ENCODE data around the gene RSPH1. TPM values are rescaled to one million over a fixed set of nuclear protein-coding genes. Genes with fewer than 3 reads are reported as not detected.

Gene RSPH1
- total RNA-seq, 1 donor from 2014 or later, result not detected

DNA sequence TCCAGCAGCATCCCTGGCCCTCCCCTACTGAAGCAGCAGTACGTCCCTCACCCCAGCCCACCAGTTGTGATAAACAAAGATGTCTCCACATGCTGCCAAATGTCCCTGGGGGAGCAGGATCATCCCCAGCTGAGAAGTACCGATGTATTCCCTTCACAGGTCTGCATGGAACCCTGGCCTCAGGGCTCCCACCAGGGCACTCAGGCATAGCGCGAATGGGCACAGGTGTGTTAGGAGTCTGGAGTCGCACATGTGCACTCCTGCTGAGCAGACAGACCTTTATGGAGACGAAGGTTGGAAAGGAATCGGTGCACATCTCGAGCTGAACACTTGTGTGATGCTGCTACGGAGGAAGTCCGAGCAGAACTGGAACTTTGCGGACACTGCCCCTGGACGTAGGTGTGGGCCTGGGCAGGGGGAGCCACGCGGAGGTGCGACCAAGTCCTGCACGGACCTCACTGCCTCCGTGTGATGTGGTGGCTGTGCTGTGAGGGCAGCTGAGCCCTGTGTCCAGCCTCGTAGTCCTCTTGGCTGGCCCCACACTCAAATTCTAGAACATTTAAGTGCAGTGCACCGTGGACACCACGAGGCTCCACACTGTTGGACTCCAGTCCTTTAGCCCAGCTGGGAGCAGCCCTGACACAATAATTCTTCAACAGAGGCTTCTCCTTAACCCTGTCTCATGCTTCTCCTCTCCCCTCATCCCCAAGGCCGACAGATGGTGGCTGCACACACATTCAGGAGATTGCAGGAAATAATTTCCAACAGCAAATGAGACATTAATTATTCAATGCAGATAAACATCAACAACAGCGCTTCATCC is 43.4 kb downstream of the RSPH1 start:
- intact Hi-C loops (cut with micrococcal nuclease), result no loop called here

DNA sequence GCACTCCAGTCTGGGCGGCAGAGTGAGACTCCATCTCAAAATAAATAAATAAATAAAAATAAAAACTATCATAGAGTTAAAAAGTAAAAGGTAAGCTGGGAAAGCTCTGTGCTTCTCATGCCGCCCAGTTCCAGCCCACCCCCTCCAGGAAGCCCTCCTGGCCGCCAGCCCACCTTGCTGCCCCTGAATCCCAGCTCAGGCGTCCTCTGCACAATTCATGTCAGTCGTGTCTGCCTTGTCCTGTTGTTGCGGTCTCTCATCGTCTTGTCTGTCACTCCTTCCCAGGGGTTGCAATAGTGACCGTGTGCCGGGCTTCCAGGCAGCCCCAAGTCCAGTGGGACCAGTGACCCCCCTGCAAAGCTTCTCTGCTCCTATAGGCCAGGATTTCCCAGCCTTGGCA is 44.1 kb downstream of the RSPH1 start:
- intact Hi-C loops (cut with micrococcal nuclease), result loop anchor here (2.0 kb wide), 2 partner anchors 37 to 71 kb away; no protein-coding TSS in a partner anchor

DNA sequence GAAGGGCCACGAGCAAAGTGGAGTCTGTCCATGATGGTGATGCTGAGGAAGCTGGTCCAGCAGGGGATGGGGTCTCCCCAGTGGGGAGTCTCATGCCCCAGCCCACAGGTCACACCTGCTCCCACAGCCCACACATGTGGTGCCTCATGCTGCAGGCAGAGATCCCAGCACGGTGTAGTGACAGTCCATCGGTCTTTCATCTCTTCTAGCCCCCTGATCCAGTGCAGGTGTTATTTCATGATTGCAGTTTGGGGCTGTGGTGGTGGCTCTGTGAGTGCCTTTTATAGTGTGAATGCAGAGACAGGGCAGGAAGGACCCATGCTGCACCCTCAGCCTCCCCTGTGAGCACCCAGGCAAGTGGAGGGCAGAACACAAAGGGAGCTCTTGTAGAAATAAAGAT is 47.3 kb downstream of the RSPH1 start:
- intact Hi-C loops (cut with micrococcal nuclease), result no loop called here

DNA sequence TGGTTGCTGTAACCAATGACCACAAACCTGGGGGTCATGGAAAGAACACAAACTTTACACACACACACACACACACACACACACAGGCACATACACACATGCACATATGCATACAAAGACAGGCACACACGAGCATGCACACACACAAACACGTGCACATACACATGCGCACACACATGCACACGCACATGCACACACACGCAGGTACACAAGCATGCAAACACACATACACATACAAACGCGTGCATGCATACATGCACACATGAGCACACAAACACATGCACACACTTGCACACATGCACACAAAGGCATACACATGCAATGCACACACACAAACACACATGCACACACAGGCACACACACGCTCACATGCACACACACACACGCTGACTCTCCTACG is 48.3 kb downstream of the RSPH1 start:
- intact Hi-C loops (cut with micrococcal nuclease), result no loop called here

DNA sequence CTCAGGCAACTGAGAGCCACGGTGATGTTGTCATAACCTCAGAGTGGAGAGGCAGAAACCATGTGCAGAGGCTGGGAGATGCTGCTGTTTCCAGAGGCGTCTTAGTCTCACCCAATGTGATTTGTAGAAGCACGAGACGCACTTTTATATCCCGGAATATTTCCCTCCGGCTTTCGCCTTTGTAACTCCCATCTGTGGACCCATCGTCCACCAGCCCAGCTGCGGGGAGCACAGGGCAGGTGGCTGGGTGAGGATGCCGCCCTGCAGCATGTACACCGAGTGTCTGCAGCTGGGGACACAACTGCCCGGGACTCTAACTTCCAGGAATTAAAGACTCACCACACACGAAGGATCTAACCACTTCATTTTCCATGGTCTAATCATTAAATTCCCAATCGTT is 48.8 kb downstream of the RSPH1 start:
- intact Hi-C loops (cut with micrococcal nuclease), result no loop called here

DNA sequence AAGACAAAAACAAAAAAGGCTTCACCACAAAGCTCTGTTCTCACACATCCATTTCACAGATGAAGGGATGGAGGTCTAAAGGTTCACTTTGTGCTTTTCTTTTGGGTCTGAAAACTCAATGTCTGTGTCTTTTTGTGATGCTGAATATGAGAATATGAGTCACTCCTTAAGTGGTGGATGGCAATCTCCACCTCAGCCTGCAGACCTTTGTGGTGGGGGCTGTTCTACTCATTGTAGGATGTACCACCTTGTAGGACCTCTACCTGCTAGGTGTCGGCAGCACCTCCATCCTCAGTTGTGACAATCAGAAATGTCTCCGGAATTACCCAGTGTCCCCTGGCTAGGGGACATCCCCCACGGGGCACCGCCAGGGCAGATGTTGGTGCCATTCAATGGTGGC is 49.5 kb downstream of the RSPH1 start:
- intact Hi-C loops (cut with micrococcal nuclease), result no loop called here

DNA sequence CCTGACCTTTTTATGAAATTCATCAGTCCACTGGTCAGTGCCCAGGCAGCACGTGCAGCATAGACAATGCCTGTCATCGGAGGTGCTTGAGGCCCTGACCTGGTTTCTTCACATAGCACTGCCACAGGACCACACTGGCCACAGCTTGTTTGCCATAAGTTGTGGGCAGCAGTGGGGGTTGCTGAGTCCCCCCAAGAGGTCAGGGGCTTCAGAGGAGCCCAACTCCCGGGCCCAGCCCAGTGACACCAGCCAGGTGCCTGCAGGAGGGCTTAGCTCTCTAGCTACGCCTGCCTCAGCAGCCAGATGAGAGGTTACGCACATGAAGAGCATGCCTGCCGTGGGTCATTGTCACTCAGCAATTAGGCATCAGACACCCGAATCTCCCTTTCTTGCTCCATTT is 50.7 kb downstream of the RSPH1 start:
- intact Hi-C loops (cut with micrococcal nuclease), result no loop called here

DNA sequence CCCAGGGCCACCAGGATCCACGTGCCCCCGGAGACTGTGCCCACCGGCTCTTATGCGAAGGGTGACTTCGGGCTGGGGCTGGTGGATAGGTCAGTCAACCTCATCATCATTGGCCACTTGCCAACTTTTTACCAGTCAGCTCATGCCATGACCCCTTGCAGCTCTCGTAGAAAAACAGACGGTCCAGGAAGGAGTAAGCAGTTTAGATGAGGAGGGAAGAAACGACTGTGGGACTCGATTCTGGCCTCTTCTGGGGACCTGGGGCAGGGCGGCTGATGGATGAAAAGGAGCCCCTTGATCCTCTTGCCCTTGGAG is 51.3 kb downstream of the RSPH1 start:
- intact Hi-C loops (cut with micrococcal nuclease), result no loop called here

DNA sequence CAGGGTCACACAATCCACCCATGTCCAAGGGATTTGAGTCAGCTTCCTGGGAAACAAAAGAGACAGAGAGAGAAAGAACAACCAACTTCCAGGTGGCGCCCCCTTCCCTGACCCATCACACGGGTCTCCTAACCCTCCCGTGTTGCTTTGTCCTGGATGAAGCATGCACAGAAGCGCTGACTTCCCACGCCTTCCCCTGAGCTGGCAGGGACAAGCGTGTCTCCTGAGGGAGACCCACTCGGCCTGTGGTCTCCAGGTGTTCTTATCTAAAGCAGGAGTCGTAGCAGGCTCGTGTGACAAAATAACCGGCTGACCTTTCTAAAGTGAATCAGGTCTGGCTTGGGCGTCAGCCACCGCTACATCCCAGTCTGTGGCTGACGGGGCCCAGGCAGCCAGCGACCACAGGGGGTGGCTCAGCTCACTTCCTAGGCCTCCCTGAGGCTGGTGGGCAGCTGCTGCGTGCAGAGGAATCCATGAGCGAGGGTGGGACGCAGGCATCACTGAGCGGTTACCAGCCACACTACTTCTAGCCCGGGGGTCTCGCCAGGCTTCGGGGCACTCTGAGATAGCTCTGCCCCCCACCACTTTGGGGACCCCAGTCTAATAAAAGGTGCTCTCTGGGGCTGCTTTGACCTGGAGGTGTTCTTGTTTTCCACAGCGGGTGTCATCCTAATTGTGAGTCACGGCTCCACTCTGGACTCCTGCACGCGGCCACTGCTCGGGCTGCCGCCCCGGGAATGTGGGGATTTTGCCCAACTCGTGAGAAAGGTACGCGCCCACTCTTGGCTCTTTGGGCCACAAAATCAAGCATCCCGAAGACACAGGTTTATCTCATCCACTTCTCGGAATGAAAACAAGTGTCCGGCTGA is 51.9 kb downstream of the RSPH1 start:
- intact Hi-C loops (cut with micrococcal nuclease), result no loop called here

DNA sequence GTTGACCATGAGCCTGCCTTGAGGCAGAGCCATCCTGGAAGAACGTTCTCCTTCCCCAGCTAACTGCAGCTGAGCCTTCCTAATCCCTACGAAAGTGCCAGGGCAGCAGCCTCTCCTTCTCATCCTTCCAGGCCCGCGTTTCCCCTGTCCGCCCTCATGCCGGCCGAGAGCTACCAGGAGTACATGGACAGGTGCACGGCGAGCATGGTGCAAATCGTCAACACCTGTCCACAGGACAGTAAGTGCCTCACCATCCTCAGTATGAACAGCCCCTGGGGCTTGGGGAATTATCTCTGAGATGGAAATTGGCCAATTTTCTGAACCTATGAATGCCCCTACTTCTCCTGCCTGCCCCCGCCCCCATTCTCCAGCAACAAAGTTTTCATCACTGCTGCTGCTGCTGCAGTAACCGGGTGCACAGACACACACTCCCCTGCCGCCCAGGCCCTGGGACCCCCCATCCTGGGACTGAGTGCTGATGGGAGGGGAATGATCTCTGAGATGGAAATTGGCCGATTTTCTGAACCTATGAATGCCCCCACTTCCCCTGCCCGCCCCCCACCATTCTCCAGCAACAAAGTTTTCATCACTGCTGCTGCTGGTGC is 52.7 kb downstream of the RSPH1 start:
- intact Hi-C loops (cut with micrococcal nuclease), result no loop called here

DNA sequence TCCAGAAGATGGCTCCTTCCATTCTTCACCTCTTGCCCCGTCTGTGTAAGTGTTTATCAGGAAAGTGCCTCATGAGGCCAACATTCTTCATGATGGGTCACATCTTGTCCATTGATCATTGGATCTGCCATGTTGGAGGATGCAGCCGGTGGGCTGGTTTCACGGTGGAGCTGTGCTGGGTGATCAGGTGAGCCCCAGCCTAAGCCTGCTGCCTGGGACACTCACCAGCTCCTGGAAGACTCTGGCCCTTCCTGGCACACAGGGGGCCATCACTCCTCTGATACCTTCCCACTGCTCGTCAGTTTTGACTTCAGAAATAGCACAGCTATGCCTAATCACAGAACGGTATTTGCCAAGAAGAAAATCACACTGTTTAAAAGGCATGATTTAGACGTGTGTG is 54.1 kb downstream of the RSPH1 start:
- intact Hi-C loops (cut with micrococcal nuclease), result no loop called here

DNA sequence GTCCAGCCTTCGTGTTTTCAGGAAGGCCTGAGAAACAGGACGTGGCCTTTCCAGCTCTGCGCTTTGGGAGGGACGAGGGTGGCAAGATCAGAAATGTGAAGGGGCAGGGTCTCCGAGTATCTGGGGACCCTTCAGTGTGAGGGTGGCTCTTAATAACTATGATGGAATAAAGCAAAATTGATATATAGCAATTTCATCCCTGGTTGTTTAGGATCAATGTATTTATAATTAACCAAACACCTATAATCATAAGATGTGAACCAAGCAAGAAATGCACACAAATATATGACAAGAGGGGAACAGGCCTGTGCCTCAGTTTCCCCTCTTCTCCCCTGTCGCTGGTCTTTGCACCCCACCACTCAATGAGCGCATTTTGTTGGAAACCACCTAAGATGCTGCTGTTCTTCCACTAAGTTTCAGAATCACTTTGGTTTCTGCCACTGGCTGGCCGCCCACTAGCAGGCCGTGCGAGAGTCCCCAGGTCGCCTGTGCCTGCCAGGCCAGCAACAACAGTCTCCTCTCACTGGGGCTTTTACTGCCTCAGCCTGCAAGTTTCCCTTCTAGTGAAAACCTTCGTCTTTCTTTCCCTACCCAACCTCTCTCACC is 55.7 kb downstream of the RSPH1 start:
- intact Hi-C loops (cut with micrococcal nuclease), result no loop called here

DNA sequence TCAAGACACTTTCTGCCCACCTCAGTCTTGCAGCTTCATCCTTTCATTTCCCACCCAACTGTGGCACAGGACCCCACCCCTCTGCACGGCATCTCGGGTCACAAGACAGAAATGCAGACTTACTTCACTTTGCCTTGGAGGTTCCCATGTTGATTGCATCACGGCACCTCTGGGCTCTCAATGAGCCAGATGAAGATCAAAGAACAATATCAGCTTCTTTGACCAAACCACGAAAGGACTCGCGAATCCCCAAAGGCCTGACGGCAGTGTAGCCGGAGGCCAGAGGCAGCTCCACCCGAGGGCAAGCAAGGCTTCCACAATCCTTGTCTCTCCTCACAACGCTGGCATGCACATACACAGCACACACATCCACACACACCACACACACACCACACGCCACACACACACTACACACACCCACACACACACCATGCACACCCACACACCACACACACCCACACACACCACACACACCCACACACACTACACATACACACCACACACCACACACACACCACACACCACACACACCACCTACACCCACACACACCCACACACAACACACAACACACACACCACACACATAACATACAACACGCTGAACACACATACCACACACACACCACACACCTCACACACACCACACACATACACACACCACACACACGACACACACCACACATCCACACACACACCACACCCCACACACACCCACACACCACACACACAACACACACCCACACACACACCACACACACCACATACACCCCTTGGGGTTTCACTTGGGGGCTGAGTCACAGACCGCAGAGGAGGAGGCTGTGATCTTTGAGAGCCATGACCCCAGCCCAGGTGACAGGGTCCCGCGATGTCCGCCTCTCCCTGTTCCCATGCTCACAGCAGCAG is 56.5 kb downstream of the RSPH1 start:
- intact Hi-C loops (cut with micrococcal nuclease), result loop anchor here (5.0 kb wide), 1 partner anchor 37 kb away; the partner anchor contains the start of gene UBASH3A

DNA sequence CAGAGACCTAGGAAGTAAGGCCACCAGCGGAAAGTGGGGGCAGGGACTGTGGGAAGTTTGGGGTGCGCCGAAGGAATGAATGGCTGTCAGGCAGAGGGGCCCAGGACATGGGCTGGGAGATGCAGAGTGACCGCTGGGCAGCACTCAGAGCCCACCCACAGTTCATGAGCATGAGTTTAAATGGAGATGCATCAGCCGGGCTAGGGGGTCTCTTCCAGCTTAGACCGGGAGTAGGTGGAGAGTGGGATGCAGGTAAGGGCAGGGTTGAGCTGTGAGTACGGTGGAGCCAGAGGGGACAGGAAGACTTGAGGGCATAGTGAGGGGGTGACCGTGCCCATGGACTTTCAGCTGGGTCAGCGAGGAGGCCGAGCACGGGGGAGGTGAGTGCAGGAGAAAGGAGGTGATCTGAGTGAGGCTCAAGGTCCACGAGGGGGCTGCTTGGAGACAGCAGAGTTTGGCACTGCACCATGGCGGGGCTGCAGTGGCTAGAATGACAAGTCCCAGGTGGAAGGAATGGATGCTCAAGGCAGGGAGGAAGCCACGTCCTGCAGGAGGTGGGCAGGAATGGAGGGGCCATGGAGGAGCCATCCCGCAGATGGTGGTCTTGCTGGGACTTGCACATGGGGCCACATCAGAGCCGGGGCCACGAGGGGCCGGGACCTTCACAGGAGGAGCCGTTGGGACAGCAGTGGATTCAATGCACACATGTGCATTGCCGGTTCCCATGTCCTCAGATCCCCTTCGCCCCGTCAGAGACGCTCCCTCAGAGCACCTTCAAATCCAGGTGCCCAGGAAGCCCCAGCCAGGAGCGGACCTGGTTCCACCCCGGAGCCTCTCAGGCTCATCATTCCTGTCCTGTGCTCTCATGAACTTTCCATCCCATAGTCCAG is 57.5 kb downstream of the RSPH1 start:
- intact Hi-C loops (cut with micrococcal nuclease), result loop anchor here (5.0 kb wide), 1 partner anchor 36 kb away; the partner anchor contains the start of gene UBASH3A

DNA sequence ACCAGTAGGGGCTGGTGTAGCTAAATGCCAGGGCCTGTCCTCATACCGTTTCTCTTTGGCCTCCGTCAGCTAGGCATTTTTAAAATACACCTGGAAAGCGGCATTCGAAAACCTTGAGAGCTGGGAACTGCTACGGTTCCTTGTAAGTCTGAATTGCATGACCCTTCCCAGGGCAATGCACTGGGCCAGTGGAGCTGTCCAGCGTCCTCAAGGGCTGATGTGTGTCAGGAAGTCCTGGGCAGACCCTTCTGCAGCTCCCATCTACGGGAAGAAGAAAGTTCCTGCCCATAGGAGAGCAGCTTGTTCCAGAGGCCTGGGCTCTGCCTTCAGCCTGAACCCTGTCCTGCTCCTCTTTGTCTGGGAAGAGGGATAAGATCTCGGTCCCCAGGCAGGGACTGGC is 58.2 kb downstream of the RSPH1 start:
- intact Hi-C loops (cut with micrococcal nuclease), result loop anchor here (5.0 kb wide), 1 partner anchor 35 kb away; the partner anchor contains the start of gene UBASH3A

DNA sequence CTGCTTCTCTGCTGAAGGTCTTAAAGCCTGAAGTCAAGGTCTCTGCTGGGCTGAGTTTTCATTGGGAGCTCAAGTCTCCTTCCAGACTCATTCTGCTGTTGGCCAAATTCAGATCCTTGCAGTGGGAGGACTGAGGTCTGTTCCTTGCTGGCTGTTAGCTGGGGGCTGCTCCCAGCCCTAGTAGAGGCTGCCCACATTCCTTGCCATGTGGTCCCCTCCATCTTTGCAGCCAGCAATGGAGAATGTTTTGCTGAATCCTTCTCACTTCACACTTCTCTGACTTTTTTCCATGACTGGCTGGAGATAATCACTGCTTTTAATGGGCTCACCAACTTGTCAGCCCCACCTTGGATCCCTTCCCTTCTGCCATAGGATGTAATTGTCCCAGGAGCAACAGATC is 59.1 kb downstream of the RSPH1 start:
- intact Hi-C loops (cut with micrococcal nuclease), result loop anchor here (5.0 kb wide), 1 partner anchor 35 kb away; the partner anchor contains the start of gene UBASH3A

DNA sequence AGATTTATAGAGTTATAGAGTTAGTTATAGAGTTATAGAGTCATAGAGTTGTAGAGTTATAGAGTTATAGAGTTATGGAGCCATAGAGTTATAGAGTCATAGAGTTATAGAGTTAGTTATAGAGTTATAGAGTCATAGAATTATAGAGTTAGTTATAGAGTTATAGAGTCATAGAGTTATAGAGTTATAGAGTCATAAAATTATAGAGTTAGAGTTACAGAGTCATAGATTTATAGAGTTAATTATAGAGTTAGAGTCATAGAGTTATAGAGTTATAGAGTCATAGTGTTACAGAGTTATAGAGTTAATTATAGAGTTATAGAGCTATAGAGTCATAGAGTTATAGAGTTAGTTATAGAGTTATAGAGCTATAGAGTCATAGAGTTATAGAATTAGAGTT is 60.2 kb downstream of the RSPH1 start:
- intact Hi-C loops (cut with micrococcal nuclease), result loop anchor here (5.0 kb wide), 1 partner anchor 34 kb away; the partner anchor contains the start of gene UBASH3A

DNA sequence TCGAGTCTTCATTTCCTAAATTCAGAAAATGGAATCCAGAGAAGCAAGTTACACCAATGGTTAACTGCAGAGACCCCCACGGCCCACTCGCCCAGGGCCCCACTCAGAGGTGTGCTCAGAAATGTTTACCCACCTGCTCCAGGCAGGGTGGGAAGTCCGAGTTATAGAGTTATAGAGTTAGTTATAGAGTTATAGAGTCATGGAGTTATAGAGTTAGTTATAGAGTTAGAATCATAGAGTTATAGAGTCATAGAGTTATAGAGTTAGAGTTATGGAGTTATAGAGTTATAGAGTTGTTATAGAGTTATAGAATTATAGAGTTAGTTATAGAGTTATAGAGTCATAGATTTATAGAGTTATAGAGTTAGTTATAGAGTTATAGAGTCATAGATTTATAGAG is 60.6 kb downstream of the RSPH1 start:
- intact Hi-C loops (cut with micrococcal nuclease), result loop anchor here (5.0 kb wide), 1 partner anchor 33 kb away; the partner anchor contains the start of gene UBASH3A

DNA sequence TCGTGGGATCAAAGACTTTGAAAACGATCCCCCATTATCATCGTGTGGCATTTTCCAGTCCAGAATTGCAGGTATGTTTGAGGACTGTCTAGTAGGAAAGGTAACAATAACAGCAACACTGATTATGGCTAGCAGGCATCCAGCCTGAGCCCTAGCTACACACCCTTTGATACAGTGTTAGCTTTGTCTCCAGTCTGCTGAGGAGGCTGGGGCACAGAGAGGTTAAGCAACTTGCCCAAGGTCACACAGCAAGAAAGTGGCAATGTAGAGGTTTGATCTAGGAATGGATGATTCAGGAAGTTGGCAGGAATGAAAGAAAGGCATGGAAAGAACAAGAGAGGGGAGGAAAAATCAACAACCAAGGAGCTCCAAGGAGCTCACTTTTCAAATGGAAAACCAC is 61.1 kb downstream of the RSPH1 start:
- intact Hi-C loops (cut with micrococcal nuclease), result loop anchor here (5.0 kb wide), 1 partner anchor 33 kb away; the partner anchor contains the start of gene UBASH3A
